SH-SY5Y (cell line): ENCODE results near the gene ABCG5.

Source experiments
- GATA2 ChIP-seq: IDR thresholded peaks from 2 replicates; pipeline ENCODE4 v1.6.1; 2011; ENCODE audit warnings: mild to moderate bottlenecking, low read depth, low read length
- GATA3 ChIP-seq: IDR thresholded peaks from 2 replicates; pipeline ENCODE4 v1.6.1; 2011; ENCODE audit warnings: low read depth, mild to moderate bottlenecking, low read length, moderate library complexity

DNA sequence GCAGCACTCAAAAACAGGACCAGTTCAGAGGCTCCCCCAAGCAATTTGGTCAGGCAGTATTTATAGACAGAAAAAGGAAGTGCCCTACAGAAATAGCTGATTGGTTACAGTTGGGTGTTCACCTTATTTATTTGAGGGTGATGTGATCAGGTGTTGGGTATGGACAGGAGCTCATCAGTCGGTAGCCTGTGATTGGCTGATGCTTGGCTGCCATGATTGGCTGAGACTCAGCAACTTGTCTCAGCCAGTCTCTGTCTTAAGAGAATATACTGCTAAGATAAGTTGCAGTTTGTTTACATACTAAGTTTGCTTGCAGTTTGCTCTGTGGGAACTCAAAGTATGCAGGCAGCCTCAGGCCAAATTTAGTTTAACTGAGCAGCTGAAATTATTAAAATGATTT lies 9.6 kb upstream of the ABCG5 start:
- no peak for TF ChIP-seq GATA2
- no peak for TF ChIP-seq GATA3
